DND-41 (cell line): ENCODE results near the gene FRS2.

Experiments
- EZH2 ChIP-seq: IDR thresholded peaks from 3 replicates; pipeline ENCODE4 v1.6.1; 2012; ENCODE audit warnings: borderline replicate concordance, low read depth, mild to moderate bottlenecking, moderate library complexity, low read length, inconsistent platforms; ENCODE audit not compliant: severe bottlenecking
- TF ChIP-seq, protein P1 (sequence below): IDR thresholded peaks from 2 replicates; pipeline ENCODE4 v1.5.1; 2012; ENCODE audit warnings: borderline replicate concordance, low read length, moderate library complexity, mild to moderate bottlenecking; ENCODE audit not compliant: poor library complexity, severe bottlenecking; ENCODE audit errors: extremely low read depth

DNA sequence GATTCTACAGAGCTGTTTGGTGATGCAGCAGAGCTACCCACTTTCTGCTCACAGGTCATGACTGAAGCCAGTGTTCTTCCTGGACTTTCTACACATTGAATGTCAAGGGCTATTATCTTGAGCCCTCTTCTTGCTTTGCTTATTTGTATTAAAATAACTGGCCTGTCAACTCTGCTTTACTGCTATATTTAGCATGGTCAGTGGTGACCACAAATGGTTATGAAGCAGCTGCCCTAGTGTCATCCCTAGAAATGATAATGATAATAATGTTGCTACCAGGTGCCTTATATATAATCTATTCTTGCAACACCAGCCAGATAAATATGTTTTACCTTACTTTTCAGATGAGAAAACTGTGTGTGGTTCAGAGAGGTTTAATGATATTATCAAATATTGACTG lies 143.2 kb downstream of the FRS2 start:
- TF ChIP-seq, protein P1, sequence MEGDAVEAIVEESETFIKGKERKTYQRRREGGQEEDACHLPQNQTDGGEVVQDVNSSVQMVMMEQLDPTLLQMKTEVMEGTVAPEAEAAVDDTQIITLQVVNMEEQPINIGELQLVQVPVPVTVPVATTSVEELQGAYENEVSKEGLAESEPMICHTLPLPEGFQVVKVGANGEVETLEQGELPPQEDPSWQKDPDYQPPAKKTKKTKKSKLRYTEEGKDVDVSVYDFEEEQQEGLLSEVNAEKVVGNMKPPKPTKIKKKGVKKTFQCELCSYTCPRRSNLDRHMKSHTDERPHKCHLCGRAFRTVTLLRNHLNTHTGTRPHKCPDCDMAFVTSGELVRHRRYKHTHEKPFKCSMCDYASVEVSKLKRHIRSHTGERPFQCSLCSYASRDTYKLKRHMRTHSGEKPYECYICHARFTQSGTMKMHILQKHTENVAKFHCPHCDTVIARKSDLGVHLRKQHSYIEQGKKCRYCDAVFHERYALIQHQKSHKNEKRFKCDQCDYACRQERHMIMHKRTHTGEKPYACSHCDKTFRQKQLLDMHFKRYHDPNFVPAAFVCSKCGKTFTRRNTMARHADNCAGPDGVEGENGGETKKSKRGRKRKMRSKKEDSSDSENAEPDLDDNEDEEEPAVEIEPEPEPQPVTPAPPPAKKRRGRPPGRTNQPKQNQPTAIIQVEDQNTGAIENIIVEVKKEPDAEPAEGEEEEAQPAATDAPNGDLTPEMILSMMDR = no peak
- no peak for TF ChIP-seq EZH2
